ENCODE data around the gene PAH.

PAH gene

GRCh38 chr12:102917026-102917787, at the start of gene PAH:
TSS of gene PAH (minus strand) at chr12:102917244. CDS start at chr12:102917130, 114 bp downstream.
- peak; percentile 33 for DNase-seq (ENCODE audit: low spot score)

- no peak for DNase-seq (ENCODE audit: low spot score)
Observed at GRCh38 chr12:102966200-102966863, 49.3 kb upstream of the PAH start.

- DNase-seq (ENCODE audit: low spot score): no peak
Observed at GRCh38 chr12:102965281-102966155, 48.5 kb upstream of the PAH start.

GRCh38 chr12:102964872-102965271, 47.8 kb upstream of the PAH start:
- DNase-seq (ENCODE audit: low spot score): peak; percentile 44

- DNase-seq (ENCODE audit: low spot score): no peak
Observed at GRCh38 chr12:102963796-102964195, 46.8 kb upstream of the PAH start.

GRCh38 chr12:102962986-102963385, 45.9 kb upstream of the PAH start:
- no peak for DNase-seq (ENCODE audit: low spot score)

- no peak for DNase-seq (ENCODE audit: low spot score)
Observed at GRCh38 chr12:102962532-102962931, 45.5 kb upstream of the PAH start.

GRCh38 chr12:102961466-102961855, 44.4 kb upstream of the PAH start:
- no peak for DNase-seq (ENCODE audit: low spot score)

GRCh38 chr12:102960766-102961465, 43.9 kb upstream of the PAH start:
- DNase-seq (ENCODE audit: low spot score): no peak

- no peak for DNase-seq (ENCODE audit: low spot score)
Observed at GRCh38 chr12:102959391-102959790, 42.3 kb upstream of the PAH start.

- no peak for DNase-seq (ENCODE audit: low spot score)
Observed at GRCh38 chr12:102958830-102959176, 41.8 kb upstream of the PAH start.

GRCh38 chr12:102958073-102958829, 41.2 kb upstream of the PAH start:
- peak; percentile 70 for DNase-seq (ENCODE audit: low spot score)

GRCh38 chr12:102957339-102958050, 40.5 kb upstream of the PAH start, which contains the start of gene ASCL1:
TSS of gene ASCL1 (plus strand) at chr12:102957674. CDS start at chr12:102958245, 571 bp downstream.
- DNase-seq (ENCODE audit: low spot score): peak; percentile 41

- no peak for DNase-seq (ENCODE audit: low spot score)
Observed at GRCh38 chr12:102956738-102957327, 39.8 kb upstream of the PAH start.

GRCh38 chr12:102955926-102956737, 39.1 kb upstream of the PAH start:
- peak; percentile 8 for DNase-seq (ENCODE audit: low spot score)

GRCh38 chr12:102954134-102954533, 37.1 kb upstream of the PAH start:
- DNase-seq (ENCODE audit: low spot score): peak; percentile 13

- no peak for DNase-seq (ENCODE audit: low spot score)
Observed at GRCh38 chr12:102953221-102953620, 36.2 kb upstream of the PAH start.

- DNase-seq (ENCODE audit: low spot score): no peak
Observed at GRCh38 chr12:102951841-102952240, 34.8 kb upstream of the PAH start.

- no peak for DNase-seq (ENCODE audit: low spot score)
Observed at GRCh38 chr12:102950950-102951619, 34.0 kb upstream of the PAH start.

Measured in kidney tubule cell (primary cell).